AG09319 (cell line): ENCODE measurements around the gene NUDT4.
"Not testable (repeated sequence)": the region's sequence is repeated elsewhere in the genome, so short reads cannot be mapped to it uniquely, and the experiment has no call there.

Source experiments
- DNase-seq: peaks from one replicate; pipeline ENCODE4 v3.0.0-alpha.2; 2010; ENCODE audit warnings: low read depth; ENCODE audit errors: extremely low read depth
- CTCF ChIP-seq: IDR thresholded peaks from 2 replicates; pipeline ENCODE4 v1.5.1; 2011; ENCODE audit warnings: low read depth, mild to moderate bottlenecking, inconsistent platforms, low read length, moderate library complexity

The NUDT4 gene

GRCh38 chr12:93404961-93405849, 27.5 kb downstream of the NUDT4 start:
- DNase-seq = no peak
- TF ChIP-seq CTCF = no peak

- TF ChIP-seq CTCF = no peak
- no peak for DNase-seq
These were observed 29.6 kb downstream of the NUDT4 start for GRCh38 chr12:93407054-93407962.

GRCh38 chr12:93407963-93408283, 30.2 kb downstream of the NUDT4 start:
- no peak for DNase-seq
- TF ChIP-seq CTCF = no peak

GRCh38 chr12:93408813-93409212, 31.1 kb downstream of the NUDT4 start:
- no peak for DNase-seq
- TF ChIP-seq CTCF = no peak

GRCh38 chr12:93409343-93410187, 31.8 kb downstream of the NUDT4 start:
- DNase-seq = not testable (repeated sequence)

GRCh38 chr12:93411060-93411459, 33.3 kb downstream of the NUDT4 start:
- DNase-seq = not testable (repeated sequence)

- DNase-seq = not testable (repeated sequence)
These were observed 34.7 kb downstream of the NUDT4 start for GRCh38 chr12:93412396-93412795.

GRCh38 chr12:93413064-93413463, 35.3 kb downstream of the NUDT4 start:
- no peak for DNase-seq

More at GRCh38 chr12:93413064-93413463, 35.3 kb downstream of the NUDT4 start:
- no peak for TF ChIP-seq CTCF
